Measurements from ENCODE around the gene ZC3HAV1.

GRCh38 chr7:139043823-139044812 is 65.4 kb downstream of the ZC3HAV1 start:
- TF ChIP-seq CTCF (conservative IDR thresholded peaks at IDR 0.05; ENCODE audit: low read length): no peak
- TF ChIP-seq EZH2phosphoT487 (IDR thresholded peaks at IDR 0.05; ENCODE audit: borderline replicate concordance, low read depth, low read length): no peak

All from OCI-LY7 (cell line).